HG02759 (cell line): ENCODE data around the gene ADAMTSL2.

Experiments
- ATAC-seq: cut with Tn5 transposase; IDR thresholded peaks from one replicate; pipeline ENCODE4 v1.9.1; 2021; ENCODE audit warnings: mild to moderate bottlenecking, moderate library complexity; ENCODE audit not compliant: unreplicated experiment

Gene ADAMTSL2

GRCh38 chr9:133516256-133516960 is 18.1 kb upstream of the ADAMTSL2 start:
- no peak for ATAC-seq

GRCh38 chr9:133516961-133517350 is 17.5 kb upstream of the ADAMTSL2 start:
- no peak for ATAC-seq

GRCh38 chr9:133517711-133518110 is 16.8 kb upstream of the ADAMTSL2 start:
- ATAC-seq, result no peak

GRCh38 chr9:133518200-133518599 is 16.3 kb upstream of the ADAMTSL2 start:
- ATAC-seq, result no peak

- no peak for ATAC-seq
Measured at GRCh38 chr9:133518706-133519449, 15.6 kb upstream of the ADAMTSL2 start.

- ATAC-seq, result no peak
Measured at GRCh38 chr9:133519693-133520092, 14.8 kb upstream of the ADAMTSL2 start.

GRCh38 chr9:133520121-133520835 is 14.2 kb upstream of the ADAMTSL2 start:
- no peak for ATAC-seq

GRCh38 chr9:133521122-133522072 is 13.1 kb upstream of the ADAMTSL2 start:
- ATAC-seq, result no peak

GRCh38 chr9:133522073-133522910 is 12.2 kb upstream of the ADAMTSL2 start:
- no peak for ATAC-seq

GRCh38 chr9:133523106-133523505 is 11.4 kb upstream of the ADAMTSL2 start:
- no peak for ATAC-seq

- no peak for ATAC-seq
Measured at GRCh38 chr9:133524146-133524545, 10.4 kb upstream of the ADAMTSL2 start.

- no peak for ATAC-seq
Measured at GRCh38 chr9:133524679-133525228, 9.8 kb upstream of the ADAMTSL2 start, which contains the start of gene MYMK. Gene MYMK (minus strand): TSS chr9:133524959. CDS start chr9:133524844, 115 bp downstream.

GRCh38 chr9:133525677-133526076 is 8.8 kb upstream of the ADAMTSL2 start:
- ATAC-seq, result no peak

GRCh38 chr9:133526721-133527321 is 7.7 kb upstream of the ADAMTSL2 start:
- ATAC-seq, result no peak

GRCh38 chr9:133527444-133527920 is 7.0 kb upstream of the ADAMTSL2 start:
- no peak for ATAC-seq

- ATAC-seq, result no peak
Measured at GRCh38 chr9:133528001-133528875, 6.3 kb upstream of the ADAMTSL2 start.

- no peak for ATAC-seq
Measured at GRCh38 chr9:133528876-133529241, 5.6 kb upstream of the ADAMTSL2 start.

- ATAC-seq, result no peak
Measured at GRCh38 chr9:133529457-133529856, 5.0 kb upstream of the ADAMTSL2 start.
